Thoracic aorta (tissue), 2 donors: ENCODE results near the gene TYW1. TPM values are rescaled to one million over a fixed set of nuclear protein-coding genes. Genes with fewer than 3 reads are reported as not detected.
"Not testable (repeated sequence)": the region's sequence is repeated elsewhere in the genome, so short reads cannot be mapped to it uniquely, and the experiment has no call there.

Source experiments
- ATAC-seq: fragments of 150-250 bp; one replicate; pipeline ENCODE4 v1.8.0; 2017; ENCODE audit warnings: low read depth; ENCODE audit not compliant: insufficient number of reproducible peaks, low FRiP score
- DNase-seq: peaks from one replicate; pipeline ENCODE4 v3.0.0-alpha.2; 2020; ENCODE audit warnings: low spot score
- H3K27ac ChIP-seq, 2 donors: fragments of 200-600 bp; sonication (generic); 1 replicate in 1 of 2; 2 replicates in 1 of 2; pipeline ENCODE4 v1.5.1; 2016; ENCODE audit warnings: mild to moderate bottlenecking in 2 of 2, moderate library complexity in 2 of 2
- H3K27me3 ChIP-seq: fragments of 200-600 bp; sonication (generic); replicated peaks from 2 replicates; pipeline ENCODE4 v1.6.0; 2016; ENCODE audit warnings: mild to moderate bottlenecking; ENCODE audit not compliant: insufficient read depth
- H3K36me3 ChIP-seq: fragments of 200-600 bp; sonication (generic); one replicate; pipeline ENCODE4 v1.5.1; 2016
- H3K4me1 ChIP-seq, 2 donors: fragments of 200-600 bp; sonication (generic); 1 replicate in 1 of 2; 2 replicates in 1 of 2; pipeline versions ENCODE4 v1.5.1 to v1.6.0; 2016; ENCODE audit warnings: low read depth in 2 of 2, mild to moderate bottlenecking in 1 of 2; ENCODE audit not compliant: control insufficient read depth in 1 of 2
- H3K4me3 ChIP-seq: fragments of 200-600 bp; sonication (generic); 2 replicates; pipeline ENCODE4 v1.5.1; 2016; ENCODE audit warnings: mild to moderate bottlenecking
- H3K9me3 ChIP-seq: fragments of 200-600 bp; sonication (generic); 2 replicates; pipeline ENCODE4 v1.5.1; 2016
- total RNA-seq, 2 donors: library from RNA; depleted of rRNA; stranded (reverse); fragments of >200 nt; gene quantifications; one replicate each; pipeline versions ENCODE4 v1.1.0 to v1.2.3, GENCODE V29; 2016
- TF ChIP-seq, protein P1 (sequence below): fragments of 200-600 bp; sonication (generic); IDR thresholded peaks from one replicate; pipeline ENCODE4 v1.5.1; 2019; ENCODE audit warnings: antibody characterized with exemption

TYW1 gene
- total RNA-seq, 2 donors from 2014 or later = 64.3 to 91.0 TPM

DNA sequence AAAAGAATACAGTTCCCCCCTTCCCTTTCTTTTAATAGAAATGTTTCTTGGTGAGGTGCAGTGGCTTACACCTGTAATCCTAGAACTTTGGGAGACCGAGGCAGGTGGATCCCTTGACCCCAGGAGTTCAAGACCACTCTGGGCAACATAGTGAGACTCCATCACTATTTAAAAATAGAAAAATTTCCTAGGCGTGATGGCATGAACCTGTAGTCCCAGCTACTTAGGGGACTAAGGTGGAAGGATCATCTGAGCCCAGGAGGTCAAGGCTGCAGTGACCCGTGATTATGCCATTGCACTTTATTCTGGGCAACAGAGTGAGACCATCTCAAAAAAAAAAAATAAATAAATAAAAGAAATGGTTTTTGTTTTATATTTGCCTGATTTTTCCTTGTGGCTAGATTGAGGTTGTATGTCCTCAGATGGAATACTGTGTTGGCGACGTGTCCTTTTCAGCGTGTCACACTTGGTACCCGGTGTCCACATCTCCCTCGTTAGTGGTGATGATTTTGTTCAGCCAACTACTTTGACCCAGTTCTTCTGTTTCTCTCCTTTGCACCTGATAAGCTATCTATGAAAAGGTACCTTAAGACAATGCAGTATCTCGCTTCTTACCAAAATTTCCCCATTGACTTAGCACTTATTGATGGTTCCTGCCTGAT is 202.4 kb downstream of the TYW1 start:
- H3K27me3 ChIP-seq, H3K9me3 ChIP-seq, ATAC-seq, H3K4me1 ChIP-seq, H3K4me3 ChIP-seq, DNase-seq, H3K36me3 ChIP-seq, H3K27ac ChIP-seq: not testable (repeated sequence)

DNA sequence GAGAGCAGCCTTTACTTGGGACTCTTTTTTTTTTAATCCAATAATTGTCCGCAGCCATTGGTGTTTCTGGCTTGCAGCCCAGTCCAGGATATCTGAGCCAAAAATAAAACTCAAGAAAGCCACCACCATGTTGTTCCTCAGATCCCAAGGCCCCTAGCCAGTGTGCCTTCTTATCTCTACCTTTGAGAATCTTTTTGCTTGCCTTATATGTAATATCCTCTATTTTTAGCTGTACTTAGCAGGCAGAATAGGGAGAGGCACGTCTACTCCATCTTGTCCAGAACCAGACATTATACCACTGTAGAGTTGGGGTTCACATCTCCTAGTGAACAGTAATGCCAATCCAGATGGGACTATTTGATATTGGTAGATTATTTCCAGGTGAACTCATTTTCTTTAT is 209.1 kb downstream of the TYW1 start:
- not testable (repeated sequence) for ATAC-seq, H3K27me3 ChIP-seq, H3K27ac ChIP-seq, DNase-seq, H3K9me3 ChIP-seq, H3K36me3 ChIP-seq, H3K4me1 ChIP-seq, H3K4me3 ChIP-seq

DNA sequence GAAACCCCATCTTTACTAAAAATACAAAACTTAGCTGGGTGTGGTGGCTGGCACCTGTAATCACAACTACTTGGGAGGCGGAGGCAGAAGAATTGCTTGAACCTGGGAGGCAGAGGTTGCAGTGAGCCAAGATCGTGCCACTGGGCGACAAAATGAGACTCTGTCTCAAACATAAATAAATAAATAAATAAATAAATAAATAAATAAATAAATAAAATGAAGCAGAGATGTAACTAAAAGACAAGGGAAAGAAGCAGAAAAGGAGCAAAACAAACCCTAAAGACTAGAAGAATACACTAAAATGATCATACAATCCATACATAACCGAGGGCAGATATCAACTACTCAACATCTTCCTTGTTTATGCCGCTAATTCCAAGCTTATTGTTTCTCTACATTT is 209.8 kb downstream of the TYW1 start:
- TF ChIP-seq, protein P1, sequence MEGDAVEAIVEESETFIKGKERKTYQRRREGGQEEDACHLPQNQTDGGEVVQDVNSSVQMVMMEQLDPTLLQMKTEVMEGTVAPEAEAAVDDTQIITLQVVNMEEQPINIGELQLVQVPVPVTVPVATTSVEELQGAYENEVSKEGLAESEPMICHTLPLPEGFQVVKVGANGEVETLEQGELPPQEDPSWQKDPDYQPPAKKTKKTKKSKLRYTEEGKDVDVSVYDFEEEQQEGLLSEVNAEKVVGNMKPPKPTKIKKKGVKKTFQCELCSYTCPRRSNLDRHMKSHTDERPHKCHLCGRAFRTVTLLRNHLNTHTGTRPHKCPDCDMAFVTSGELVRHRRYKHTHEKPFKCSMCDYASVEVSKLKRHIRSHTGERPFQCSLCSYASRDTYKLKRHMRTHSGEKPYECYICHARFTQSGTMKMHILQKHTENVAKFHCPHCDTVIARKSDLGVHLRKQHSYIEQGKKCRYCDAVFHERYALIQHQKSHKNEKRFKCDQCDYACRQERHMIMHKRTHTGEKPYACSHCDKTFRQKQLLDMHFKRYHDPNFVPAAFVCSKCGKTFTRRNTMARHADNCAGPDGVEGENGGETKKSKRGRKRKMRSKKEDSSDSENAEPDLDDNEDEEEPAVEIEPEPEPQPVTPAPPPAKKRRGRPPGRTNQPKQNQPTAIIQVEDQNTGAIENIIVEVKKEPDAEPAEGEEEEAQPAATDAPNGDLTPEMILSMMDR = no peak
- Histone ChIP-seq H3K4me3 (no peak overlapping the region), H3K36me3 (no peaks in the 10 kb centered on the region), H3K27me3 (no peaks in the 10 kb centered on the region), H3K9me3 (no peaks in the 10 kb centered on the region), H3K27ac (no peak overlapping the region), H3K4me1 (no peaks in the 10 kb centered on the region)
- no peak for ATAC-seq
- no peak for DNase-seq

DNA sequence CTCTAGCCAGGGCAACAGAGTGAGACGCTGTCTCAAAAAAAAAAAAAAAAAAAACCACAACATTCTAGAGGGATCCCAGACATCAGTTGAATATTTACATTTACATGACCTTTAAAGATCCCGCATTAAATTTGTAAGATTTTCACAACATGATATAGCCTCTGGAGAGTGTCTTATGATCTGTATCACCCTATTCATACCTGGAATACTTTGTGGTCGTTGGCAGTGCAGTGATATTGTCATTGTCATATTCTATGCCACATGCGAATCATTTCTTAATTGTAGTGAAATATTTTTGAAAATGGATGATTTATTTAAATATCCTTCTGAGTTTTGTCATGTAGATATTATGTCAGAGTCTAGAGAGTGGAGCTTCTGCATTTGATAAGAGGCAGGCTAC is 212.0 kb downstream of the TYW1 start:
- H3K27ac ChIP-seq, ATAC-seq, H3K36me3 ChIP-seq, H3K4me1 ChIP-seq, H3K27me3 ChIP-seq, H3K9me3 ChIP-seq, H3K4me3 ChIP-seq, DNase-seq: not testable (repeated sequence)

DNA sequence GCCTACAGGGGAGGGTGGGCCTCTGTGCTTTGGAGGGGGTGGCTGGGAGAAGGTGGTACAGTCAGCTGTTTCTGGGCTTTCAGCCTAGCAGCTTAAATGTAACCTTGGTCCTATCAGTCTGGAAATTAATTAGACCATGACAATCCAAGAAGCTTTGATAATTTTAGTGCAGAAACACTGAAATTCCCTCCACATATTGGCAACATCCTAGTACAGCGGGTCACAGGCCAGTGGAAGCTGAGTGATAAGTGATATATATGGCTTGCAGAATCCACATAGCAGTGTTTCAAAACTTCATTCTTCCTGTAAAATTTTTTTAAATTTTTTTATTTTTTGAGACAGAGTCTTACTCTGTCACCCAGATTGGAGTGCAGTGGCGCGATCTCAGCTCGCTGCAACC is 212.6 kb downstream of the TYW1 start:
- H3K4me3 ChIP-seq = no peak overlapping the region
- no peaks in the 10 kb centered on the region for H3K27me3 ChIP-seq
- no peak for DNase-seq
- H3K4me1 ChIP-seq = no peaks in the 10 kb centered on the region
- no peaks in the 10 kb centered on the region for H3K36me3 ChIP-seq
- H3K27ac ChIP-seq = no peak overlapping the region
- H3K9me3 ChIP-seq = no peaks in the 10 kb centered on the region
- no peak for ATAC-seq
- TF ChIP-seq, protein P1 = no peak

DNA sequence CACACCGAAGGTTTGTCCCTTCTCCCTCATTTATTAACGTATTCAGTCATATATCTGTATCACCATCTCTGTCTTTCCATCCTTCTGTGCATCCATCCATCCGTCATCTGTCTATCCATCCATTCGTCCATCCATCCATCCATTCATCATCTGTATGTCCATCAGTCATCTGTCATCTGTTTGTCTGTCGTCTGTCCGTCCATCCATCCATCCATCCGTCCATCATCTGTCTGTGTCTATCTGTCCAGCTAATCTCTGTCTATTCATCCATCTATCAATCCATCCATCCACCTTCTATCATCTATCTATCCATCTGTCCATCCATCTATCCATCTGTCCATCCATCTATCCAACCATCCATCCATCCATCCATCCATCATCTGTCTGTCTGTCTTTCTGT is 213.9 kb downstream of the TYW1 start:
- H3K4me1 ChIP-seq = no peaks in the 10 kb centered on the region
- H3K36me3 ChIP-seq = no peaks in the 10 kb centered on the region
- no peaks in the 10 kb centered on the region for H3K27me3 ChIP-seq
- no peak overlapping the region for H3K4me3 ChIP-seq
- ATAC-seq = no peak
- H3K27ac ChIP-seq = no peak overlapping the region
- TF ChIP-seq, protein P1 = no peak
- no peak for DNase-seq
- no peaks in the 10 kb centered on the region for H3K9me3 ChIP-seq

DNA sequence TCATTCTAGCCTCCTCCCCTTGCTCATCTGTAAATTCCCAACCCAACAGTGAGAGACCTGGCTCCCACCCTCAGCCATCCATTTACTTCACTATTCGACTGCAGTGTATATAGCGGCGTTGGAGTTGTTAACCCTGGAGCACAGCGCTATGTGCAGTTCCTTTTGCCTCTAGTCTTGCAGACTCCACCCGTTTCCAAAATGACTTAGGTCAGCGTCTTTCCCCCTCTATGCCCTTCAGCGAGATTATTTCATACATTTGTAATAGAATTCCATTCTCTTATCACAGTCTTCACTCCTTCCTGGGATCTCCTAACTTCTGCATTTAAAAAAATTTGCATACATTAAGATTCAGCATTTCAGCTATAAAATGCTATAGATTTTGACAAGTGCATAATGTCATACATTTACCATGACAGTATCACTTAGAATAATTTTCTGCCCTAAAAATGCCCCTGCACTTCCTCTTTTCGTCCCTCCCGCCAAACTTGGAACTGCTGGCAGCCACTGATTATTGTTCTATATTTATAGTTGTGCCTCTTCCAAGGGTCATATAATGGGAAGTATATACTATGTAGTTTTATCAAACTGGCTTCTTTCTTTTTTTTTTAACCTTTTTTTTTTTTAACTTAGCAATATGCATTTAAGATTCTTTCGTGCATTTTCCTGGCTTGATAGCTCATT is 215.2 kb downstream of the TYW1 start:
- ATAC-seq, H3K27me3 ChIP-seq, H3K4me1 ChIP-seq, H3K27ac ChIP-seq, H3K4me3 ChIP-seq, DNase-seq, H3K9me3 ChIP-seq, H3K36me3 ChIP-seq: not testable (repeated sequence)

DNA sequence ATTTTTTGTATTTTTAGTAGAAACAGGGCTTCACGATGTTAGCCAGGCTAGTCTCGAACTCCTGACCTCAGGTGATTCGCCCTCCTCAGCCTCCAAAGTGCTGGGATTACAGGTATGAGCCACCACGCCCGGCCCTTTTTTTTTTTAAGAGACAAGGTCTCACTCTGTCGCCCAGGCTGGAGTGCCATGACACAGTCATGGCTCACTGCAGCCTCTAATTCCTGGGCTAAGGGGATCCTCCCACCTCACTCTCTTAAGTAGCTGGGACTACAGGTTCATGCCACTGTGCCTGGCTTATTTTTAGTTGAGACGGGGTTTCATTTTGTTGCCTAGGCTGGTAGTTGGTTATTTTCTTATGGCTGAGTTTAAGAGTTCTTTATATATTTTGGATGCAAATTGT is 216.4 kb downstream of the TYW1 start:
- H3K27ac ChIP-seq, H3K4me3 ChIP-seq, DNase-seq, H3K9me3 ChIP-seq, ATAC-seq, H3K27me3 ChIP-seq, H3K36me3 ChIP-seq, H3K4me1 ChIP-seq: not testable (repeated sequence)

DNA sequence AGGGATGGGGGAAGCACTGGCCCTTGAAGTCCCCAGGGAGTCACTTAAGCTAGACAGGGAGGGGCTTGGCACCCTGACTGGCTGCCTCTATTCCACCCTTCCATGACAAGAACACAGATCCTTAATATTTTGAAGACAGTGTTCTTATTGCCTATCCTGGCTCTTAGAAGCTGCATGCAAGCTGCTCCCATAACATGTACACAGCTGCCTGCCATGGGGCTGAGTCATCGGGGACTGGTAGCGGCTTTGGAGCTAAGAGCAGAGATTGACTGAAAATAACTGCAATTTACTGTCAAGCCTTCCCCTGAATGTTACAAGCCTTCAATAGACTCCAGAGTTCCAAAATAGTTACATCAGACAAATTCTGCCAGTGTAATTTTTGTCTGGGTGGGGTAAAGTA is 226.9 kb downstream of the TYW1 start:
- not testable (repeated sequence) for H3K4me1 ChIP-seq, H3K27me3 ChIP-seq, H3K4me3 ChIP-seq, H3K27ac ChIP-seq, DNase-seq, ATAC-seq, H3K36me3 ChIP-seq, H3K9me3 ChIP-seq

DNA sequence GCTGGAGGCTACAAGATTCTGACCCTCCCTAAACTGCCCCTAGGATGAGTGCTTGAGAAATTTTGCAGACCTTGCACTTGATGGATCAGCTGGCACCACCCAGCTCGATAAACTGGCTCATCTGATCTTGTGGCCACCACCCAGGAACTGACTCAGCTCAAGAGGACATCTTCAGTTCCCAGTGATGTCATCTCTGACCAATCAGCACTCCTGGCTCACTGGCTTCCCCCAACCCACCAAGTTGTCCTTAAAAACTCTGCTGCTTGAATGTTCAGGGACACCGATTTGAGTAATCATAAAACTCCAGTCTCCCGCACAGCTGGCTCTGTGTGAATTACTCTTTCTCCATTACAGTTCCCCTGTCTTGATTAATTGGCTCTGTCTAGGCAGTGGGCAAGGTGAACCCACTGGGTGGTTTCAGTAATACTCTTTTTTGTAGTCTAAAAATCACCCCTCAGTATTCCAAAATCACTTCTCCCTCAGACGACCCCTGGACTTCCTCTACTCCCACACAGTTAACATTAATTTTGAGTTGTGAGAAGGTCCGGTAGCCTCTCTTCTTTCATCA is 229.8 kb downstream of the TYW1 start:
- not testable (repeated sequence) for H3K9me3 ChIP-seq, H3K27me3 ChIP-seq, ATAC-seq, H3K4me1 ChIP-seq, H3K27ac ChIP-seq, H3K4me3 ChIP-seq, H3K36me3 ChIP-seq, DNase-seq
